Progenitor cell of endocrine pancreas (in vitro differentiated cells): ENCODE data around the gene CELF4. TPM values are rescaled to one million over a fixed set of nuclear protein-coding genes. Genes with fewer than 3 reads are reported as not detected.

Experiments used
- DNase-seq: peaks from one replicate; pipeline ENCODE4 v3.0.0; 2021; ENCODE audit warnings: low spot score; ENCODE audit not compliant: unreplicated experiment
- H3K27ac Mint-ChIP-seq: 2 replicates; pipeline ENCODE4 v1.8.0; 2021; ENCODE audit warnings: mild to moderate bottlenecking, moderate library complexity, mixed read lengths
- H3K27me3 Mint-ChIP-seq: 2 replicates; pipeline ENCODE4 v1.8.0; 2021; ENCODE audit warnings: mixed read lengths
- H3K36me3 Mint-ChIP-seq: 2 replicates; pipeline ENCODE4 v1.8.0; 2022; ENCODE audit warnings: mixed read lengths; ENCODE audit not compliant: insufficient read depth
- H3K4me1 Mint-ChIP-seq: 2 replicates; pipeline ENCODE4 v1.8.0; 2021; ENCODE audit warnings: low read depth, mixed read lengths
- H3K4me3 Mint-ChIP-seq: 2 replicates; pipeline ENCODE4 v1.8.0; 2021; ENCODE audit warnings: low read depth, mild to moderate bottlenecking, moderate library complexity, mixed read lengths
- H3K9me3 Mint-ChIP-seq: 2 replicates; pipeline ENCODE4 v1.8.0; 2021; ENCODE audit warnings: low read depth, mixed read lengths
- CTCF ChIP-seq: fragments of 200-600 bp; sonication (generic); IDR thresholded peaks from one replicate; pipeline ENCODE4 v1.5.0; 2021; ENCODE audit warnings: antibody characterized with exemption, mild to moderate bottlenecking; ENCODE audit not compliant: unreplicated experiment
- total RNA-seq: library from RNA; stranded (reverse); gene quantifications from 2 replicates; pipeline ENCODE4 v1.2.1, GENCODE V29; 2021

Gene CELF4
- total RNA-seq, 1 donor from 2014 or later: 4.6 TPM

GRCh38 chr18:37321582-37322491, 243.8 kb downstream of the CELF4 start:
- TF ChIP-seq CTCF: no peak
- DNase-seq: no peak
- no peaks in the 10 kb centered on the region for H3K4me1 Mint-ChIP-seq
- peaks cover 23% of the 10 kb centered on the region for H3K27me3 Mint-ChIP-seq
- no peak overlapping the region for H3K27ac Mint-ChIP-seq
- no peak overlapping the region for H3K4me3 Mint-ChIP-seq
- H3K9me3 Mint-ChIP-seq: no peaks in the 10 kb centered on the region
- H3K36me3 Mint-ChIP-seq: no peaks in the 10 kb centered on the region

GRCh38 chr18:37320317-37320716, 245.3 kb downstream of the CELF4 start:
- no peaks in the 10 kb centered on the region for H3K36me3 Mint-ChIP-seq
- no peaks in the 10 kb centered on the region for H3K9me3 Mint-ChIP-seq
- peaks cover 19% of the 10 kb centered on the region for H3K27me3 Mint-ChIP-seq
- DNase-seq: no peak
- no peaks in the 10 kb centered on the region for H3K4me1 Mint-ChIP-seq
- H3K4me3 Mint-ChIP-seq: no peak overlapping the region
- no peak overlapping the region for H3K27ac Mint-ChIP-seq
- TF ChIP-seq CTCF: no peak

- H3K9me3 Mint-ChIP-seq: no peaks in the 10 kb centered on the region
- no peak for DNase-seq
- no peak overlapping the region for H3K4me3 Mint-ChIP-seq
- no peak overlapping the region for H3K27ac Mint-ChIP-seq
- no peak for TF ChIP-seq CTCF
- peaks cover 15% of the 10 kb centered on the region for H3K27me3 Mint-ChIP-seq
- H3K4me1 Mint-ChIP-seq: no peaks in the 10 kb centered on the region
- no peaks in the 10 kb centered on the region for H3K36me3 Mint-ChIP-seq
Observed at GRCh38 chr18:37318360-37319355, 246.9 kb downstream of the CELF4 start.

- Mint-ChIP-seq H3K27ac (no peak overlapping the region), H3K9me3 (no peaks in the 10 kb centered on the region), H3K4me1 (no peaks in the 10 kb centered on the region), H3K36me3 (no peaks in the 10 kb centered on the region), H3K27me3 (peaks cover 9% of the 10 kb centered on the region), H3K4me3 (no peak overlapping the region)
- DNase-seq: no peak
- TF ChIP-seq CTCF: no peak
Observed at GRCh38 chr18:37317486-37317885, 248.1 kb downstream of the CELF4 start.

- no peaks in the 10 kb centered on the region for H3K36me3 Mint-ChIP-seq
- H3K4me3 Mint-ChIP-seq: no peak overlapping the region
- no peaks in the 10 kb centered on the region for H3K4me1 Mint-ChIP-seq
- no peak for TF ChIP-seq CTCF
- no peak for DNase-seq
- peaks cover 9% of the 10 kb centered on the region for H3K27me3 Mint-ChIP-seq
- H3K9me3 Mint-ChIP-seq: no peaks in the 10 kb centered on the region
- H3K27ac Mint-ChIP-seq: no peak overlapping the region
Observed at GRCh38 chr18:37316468-37316867, 249.1 kb downstream of the CELF4 start.
